ENCODE measurements around the gene DHTKD1.

DNA sequence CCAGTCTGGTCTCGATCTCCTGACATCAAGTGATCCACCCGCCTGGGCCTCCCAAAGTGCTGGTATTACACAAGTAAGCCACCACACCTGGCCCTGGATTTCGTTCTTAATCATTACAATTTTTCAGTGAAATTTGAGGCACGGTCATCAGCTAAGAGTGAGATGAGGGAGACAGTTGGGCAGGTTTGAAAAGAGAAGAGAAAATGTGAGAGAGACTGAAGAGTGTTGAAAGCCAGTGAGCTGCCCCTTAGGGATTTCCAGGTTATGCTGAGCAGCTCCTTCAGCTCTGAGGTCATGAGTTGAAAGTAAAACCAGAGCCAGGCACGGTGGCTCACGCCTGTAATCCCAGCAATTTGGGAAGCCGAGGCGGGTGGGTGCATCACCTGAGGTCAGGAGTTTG lies 20.2 kb upstream of the DHTKD1 start:
- TF ChIP-seq, protein P1, sequence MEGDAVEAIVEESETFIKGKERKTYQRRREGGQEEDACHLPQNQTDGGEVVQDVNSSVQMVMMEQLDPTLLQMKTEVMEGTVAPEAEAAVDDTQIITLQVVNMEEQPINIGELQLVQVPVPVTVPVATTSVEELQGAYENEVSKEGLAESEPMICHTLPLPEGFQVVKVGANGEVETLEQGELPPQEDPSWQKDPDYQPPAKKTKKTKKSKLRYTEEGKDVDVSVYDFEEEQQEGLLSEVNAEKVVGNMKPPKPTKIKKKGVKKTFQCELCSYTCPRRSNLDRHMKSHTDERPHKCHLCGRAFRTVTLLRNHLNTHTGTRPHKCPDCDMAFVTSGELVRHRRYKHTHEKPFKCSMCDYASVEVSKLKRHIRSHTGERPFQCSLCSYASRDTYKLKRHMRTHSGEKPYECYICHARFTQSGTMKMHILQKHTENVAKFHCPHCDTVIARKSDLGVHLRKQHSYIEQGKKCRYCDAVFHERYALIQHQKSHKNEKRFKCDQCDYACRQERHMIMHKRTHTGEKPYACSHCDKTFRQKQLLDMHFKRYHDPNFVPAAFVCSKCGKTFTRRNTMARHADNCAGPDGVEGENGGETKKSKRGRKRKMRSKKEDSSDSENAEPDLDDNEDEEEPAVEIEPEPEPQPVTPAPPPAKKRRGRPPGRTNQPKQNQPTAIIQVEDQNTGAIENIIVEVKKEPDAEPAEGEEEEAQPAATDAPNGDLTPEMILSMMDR (IDR thresholded peaks at IDR 0.05), result no peak
- TF ChIP-seq POLR2A (IDR thresholded peaks at IDR 0.05) (no peak), POLR2AphosphoS5 (IDR thresholded peaks at IDR 0.05) (no peak), EP300 (IDR thresholded peaks at IDR 0.05) (no peak)
